ENCODE data around the gene GET3. TPM values are rescaled to one million over a fixed set of nuclear protein-coding genes. Genes with fewer than 3 reads are reported as not detected.

The GET3 gene
- total and polyA plus RNA-seq, 2 of the 13 experiments (the other 11 are each of a cell fraction or from before 2014, with no cell fraction given) = 57.7 to 59.4 TPM

DNA sequence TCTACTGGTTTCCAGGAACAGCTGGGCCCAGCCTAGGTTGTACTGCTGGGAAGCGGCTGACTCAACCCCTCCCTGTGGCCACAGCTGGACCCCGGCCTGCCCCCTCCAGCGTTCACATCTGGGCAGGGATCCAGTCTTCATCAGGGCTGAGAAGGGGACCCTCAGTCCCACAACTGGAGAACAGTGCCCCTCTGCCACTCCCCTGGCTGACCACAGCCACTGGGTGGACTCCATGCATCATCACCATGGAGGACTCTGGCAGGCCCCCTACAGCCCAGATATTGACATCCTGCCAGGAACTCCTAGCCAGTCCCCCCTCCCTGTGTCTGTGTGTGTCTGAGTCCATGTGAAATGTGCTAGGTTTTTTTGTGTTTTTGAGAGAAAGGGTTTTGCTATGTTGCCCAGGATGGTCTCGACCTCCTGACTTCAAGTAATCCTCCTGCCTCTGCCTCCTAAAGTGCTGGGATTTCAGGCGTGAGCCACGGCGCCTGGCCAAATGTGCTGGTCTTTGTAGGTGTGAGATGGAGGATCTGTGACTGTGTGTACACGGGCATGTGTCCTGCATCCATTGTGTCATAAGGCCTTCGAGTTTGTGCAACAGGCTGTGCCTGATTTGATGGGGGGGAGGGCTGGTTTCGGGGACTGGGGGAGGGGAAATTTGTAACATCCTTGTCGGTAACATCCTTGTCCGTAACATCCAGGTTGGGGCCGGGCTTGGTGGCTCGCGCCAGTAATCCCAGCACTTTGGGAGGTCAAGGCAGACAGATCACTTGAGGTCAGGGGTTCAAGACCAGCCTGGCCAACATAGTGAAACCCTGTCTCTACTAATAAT, 42.1 kb downstream of the GET3 start (continued):
- TF ChIP-seq, protein P1, sequence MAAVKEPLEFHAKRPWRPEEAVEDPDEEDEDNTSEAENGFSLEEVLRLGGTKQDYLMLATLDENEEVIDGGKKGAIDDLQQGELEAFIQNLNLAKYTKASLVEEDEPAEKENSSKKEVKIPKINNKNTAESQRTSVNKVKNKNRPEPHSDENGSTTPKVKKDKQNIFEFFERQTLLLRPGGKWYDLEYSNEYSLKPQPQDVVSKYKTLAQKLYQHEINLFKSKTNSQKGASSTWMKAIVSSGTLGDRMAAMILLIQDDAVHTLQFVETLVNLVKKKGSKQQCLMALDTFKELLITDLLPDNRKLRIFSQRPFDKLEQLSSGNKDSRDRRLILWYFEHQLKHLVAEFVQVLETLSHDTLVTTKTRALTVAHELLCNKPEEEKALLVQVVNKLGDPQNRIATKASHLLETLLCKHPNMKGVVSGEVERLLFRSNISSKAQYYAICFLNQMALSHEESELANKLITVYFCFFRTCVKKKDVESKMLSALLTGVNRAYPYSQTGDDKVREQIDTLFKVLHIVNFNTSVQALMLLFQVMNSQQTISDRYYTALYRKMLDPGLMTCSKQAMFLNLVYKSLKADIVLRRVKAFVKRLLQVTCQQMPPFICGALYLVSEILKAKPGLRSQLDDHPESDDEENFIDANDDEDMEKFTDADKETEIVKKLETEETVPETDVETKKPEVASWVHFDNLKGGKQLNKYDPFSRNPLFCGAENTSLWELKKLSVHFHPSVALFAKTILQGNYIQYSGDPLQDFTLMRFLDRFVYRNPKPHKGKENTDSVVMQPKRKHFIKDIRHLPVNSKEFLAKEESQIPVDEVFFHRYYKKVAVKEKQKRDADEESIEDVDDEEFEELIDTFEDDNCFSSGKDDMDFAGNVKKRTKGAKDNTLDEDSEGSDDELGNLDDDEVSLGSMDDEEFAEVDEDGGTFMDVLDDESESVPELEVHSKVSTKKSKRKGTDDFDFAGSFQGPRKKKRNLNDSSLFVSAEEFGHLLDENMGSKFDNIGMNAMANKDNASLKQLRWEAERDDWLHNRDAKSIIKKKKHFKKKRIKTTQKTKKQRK (IDR thresholded peaks at IDR 0.05; ENCODE audit: low read length) = no peak
- TF ChIP-seq TP53 (CRISPR knock-in tag; conservative IDR thresholded peaks at IDR 0.05) (no peak), KLF13 (CRISPR knock-in tag; IDR thresholded peaks at IDR 0.05) (no peak), ONECUT2 (CRISPR knock-in tag; IDR thresholded peaks at IDR 0.05) (no peak), ZBTB7B (CRISPR knock-in tag; IDR thresholded peaks at IDR 0.05) (peak; percentile 51; the same call in 1 of the 2 replicates), ISX (CRISPR knock-in tag; conservative IDR thresholded peaks at IDR 0.05) (no peak), ERF (CRISPR knock-in tag; IDR thresholded peaks at IDR 0.05) (no peak), ZNF263 (CRISPR knock-in tag; IDR thresholded peaks at IDR 0.05) (peak; percentile 78), SAP130 (CRISPR knock-in tag; IDR thresholded peaks at IDR 0.05; ENCODE audit: low read depth) (peak; percentile 28; the same call in 1 of the 2 replicates), ZNF430 (CRISPR knock-in tag; IDR thresholded peaks at IDR 0.05) (peak; percentile 64; the same call in 1 of the 2 replicates), ZNF550 (CRISPR knock-in tag; IDR thresholded peaks at IDR 0.05; ENCODE audit: borderline replicate concordance) (no peak), ZNF670 (CRISPR knock-in tag; IDR thresholded peaks at IDR 0.05; ENCODE audit: borderline replicate concordance) (peak; percentile 47; the same call in 1 of the 2 replicates), SRSF4 (IDR thresholded peaks at IDR 0.05; ENCODE audit: low read depth, low read length, poor library complexity, severe bottlenecking) (no peak), ZNF121 (CRISPR knock-in tag; IDR thresholded peaks at IDR 0.05) (no peak)
- TF ChIP-seq, protein P2, sequence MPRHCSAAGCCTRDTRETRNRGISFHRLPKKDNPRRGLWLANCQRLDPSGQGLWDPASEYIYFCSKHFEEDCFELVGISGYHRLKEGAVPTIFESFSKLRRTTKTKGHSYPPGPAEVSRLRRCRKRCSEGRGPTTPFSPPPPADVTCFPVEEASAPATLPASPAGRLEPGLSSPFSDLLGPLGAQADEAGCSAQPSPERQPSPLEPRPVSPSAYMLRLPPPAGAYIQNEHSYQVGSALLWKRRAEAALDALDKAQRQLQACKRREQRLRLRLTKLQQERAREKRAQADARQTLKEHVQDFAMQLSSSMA (CRISPR knock-in tag; IDR thresholded peaks at IDR 0.05) = no peak
- TF ChIP-seq, protein P3, sequence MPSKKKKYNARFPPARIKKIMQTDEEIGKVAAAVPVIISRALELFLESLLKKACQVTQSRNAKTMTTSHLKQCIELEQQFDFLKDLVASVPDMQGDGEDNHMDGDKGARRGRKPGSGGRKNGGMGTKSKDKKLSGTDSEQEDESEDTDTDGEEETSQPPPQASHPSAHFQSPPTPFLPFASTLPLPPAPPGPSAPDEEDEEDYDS (CRISPR knock-in tag; IDR thresholded peaks at IDR 0.05) = peak; percentile 41; the same call in 1 of the 2 replicates
- TF ChIP-seq, protein P4, sequence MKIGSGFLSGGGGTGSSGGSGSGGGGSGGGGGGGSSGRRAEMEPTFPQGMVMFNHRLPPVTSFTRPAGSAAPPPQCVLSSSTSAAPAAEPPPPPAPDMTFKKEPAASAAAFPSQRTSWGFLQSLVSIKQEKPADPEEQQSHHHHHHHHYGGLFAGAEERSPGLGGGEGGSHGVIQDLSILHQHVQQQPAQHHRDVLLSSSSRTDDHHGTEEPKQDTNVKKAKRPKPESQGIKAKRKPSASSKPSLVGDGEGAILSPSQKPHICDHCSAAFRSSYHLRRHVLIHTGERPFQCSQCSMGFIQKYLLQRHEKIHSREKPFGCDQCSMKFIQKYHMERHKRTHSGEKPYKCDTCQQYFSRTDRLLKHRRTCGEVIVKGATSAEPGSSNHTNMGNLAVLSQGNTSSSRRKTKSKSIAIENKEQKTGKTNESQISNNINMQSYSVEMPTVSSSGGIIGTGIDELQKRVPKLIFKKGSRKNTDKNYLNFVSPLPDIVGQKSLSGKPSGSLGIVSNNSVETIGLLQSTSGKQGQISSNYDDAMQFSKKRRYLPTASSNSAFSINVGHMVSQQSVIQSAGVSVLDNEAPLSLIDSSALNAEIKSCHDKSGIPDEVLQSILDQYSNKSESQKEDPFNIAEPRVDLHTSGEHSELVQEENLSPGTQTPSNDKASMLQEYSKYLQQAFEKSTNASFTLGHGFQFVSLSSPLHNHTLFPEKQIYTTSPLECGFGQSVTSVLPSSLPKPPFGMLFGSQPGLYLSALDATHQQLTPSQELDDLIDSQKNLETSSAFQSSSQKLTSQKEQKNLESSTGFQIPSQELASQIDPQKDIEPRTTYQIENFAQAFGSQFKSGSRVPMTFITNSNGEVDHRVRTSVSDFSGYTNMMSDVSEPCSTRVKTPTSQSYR (CRISPR knock-in tag; IDR thresholded peaks at IDR 0.05; ENCODE audit: borderline replicate concordance) = peak; percentile 54; the same call in 1 of the 2 replicates
- TF ChIP-seq, protein P5, sequence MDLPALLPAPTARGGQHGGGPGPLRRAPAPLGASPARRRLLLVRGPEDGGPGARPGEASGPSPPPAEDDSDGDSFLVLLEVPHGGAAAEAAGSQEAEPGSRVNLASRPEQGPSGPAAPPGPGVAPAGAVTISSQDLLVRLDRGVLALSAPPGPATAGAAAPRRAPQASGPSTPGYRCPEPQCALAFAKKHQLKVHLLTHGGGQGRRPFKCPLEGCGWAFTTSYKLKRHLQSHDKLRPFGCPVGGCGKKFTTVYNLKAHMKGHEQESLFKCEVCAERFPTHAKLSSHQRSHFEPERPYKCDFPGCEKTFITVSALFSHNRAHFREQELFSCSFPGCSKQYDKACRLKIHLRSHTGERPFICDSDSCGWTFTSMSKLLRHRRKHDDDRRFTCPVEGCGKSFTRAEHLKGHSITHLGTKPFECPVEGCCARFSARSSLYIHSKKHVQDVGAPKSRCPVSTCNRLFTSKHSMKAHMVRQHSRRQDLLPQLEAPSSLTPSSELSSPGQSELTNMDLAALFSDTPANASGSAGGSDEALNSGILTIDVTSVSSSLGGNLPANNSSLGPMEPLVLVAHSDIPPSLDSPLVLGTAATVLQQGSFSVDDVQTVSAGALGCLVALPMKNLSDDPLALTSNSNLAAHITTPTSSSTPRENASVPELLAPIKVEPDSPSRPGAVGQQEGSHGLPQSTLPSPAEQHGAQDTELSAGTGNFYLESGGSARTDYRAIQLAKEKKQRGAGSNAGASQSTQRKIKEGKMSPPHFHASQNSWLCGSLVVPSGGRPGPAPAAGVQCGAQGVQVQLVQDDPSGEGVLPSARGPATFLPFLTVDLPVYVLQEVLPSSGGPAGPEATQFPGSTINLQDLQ (CRISPR knock-in tag; IDR thresholded peaks at IDR 0.05) = 0 out of 2 replicates have a peak, but pooled peaks have one; percentile 23
- TF ChIP-seq, protein P6, sequence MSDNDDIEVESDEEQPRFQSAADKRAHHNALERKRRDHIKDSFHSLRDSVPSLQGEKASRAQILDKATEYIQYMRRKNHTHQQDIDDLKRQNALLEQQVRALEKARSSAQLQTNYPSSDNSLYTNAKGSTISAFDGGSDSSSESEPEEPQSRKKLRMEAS (IDR thresholded peaks at IDR 0.05) = 0 out of 2 replicates have a peak, but pooled peaks have one; percentile 15

Measured in HepG2 (cell line).